GM18508 (cell line): ENCODE measurements around the gene C2orf15.
"Not testable (repeated sequence)": the region's sequence is repeated elsewhere in the genome, so short reads cannot be mapped to it uniquely, and the experiment has no call there.

Experiments used
- ATAC-seq: cut with Tn5 transposase; IDR thresholded peaks from one replicate; pipeline ENCODE4 v1.9.1; 2021; ENCODE audit warnings: moderate number of reproducible peaks; ENCODE audit not compliant: insufficient read depth, unreplicated experiment

Gene C2orf15, protein sequence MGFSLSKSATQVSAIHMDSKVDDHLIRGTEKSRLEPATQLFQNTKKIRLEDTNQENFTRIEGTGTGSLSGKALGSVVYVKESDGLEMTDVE

GRCh38 chr2:99141110-99142108, at the start of gene C2orf15:
TSS of gene C2orf15 (plus strand) at chr2:99141707. CDS start at chr2:99150559, 8,852 bp downstream.
- ATAC-seq, result peak; percentile 65

DNA sequence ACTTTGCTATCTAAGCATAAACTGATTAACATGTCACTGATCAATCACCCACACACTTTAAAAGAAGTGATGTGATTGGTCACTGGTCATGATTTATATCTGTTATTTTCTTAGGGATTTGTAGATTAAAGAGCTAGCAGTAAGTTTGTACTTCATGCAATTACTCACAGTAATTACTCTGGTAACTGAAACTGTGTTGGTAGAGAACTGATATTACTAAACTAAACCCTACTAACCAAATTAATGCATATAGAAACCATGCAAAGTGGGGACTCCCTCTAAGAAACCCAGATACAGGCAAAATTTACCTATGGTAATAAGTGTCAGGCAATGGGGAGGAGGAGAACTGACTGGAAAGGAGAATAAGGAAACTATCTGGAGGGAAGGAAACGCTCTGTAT, 44.8 kb upstream of the C2orf15 start:
- no peak for ATAC-seq

GRCh38 chr2:99101697-99102096, 39.8 kb upstream of the C2orf15 start:
- no peak for ATAC-seq

GRCh38 chr2:99104006-99104405, 37.5 kb upstream of the C2orf15 start:
- ATAC-seq, result no peak

DNA sequence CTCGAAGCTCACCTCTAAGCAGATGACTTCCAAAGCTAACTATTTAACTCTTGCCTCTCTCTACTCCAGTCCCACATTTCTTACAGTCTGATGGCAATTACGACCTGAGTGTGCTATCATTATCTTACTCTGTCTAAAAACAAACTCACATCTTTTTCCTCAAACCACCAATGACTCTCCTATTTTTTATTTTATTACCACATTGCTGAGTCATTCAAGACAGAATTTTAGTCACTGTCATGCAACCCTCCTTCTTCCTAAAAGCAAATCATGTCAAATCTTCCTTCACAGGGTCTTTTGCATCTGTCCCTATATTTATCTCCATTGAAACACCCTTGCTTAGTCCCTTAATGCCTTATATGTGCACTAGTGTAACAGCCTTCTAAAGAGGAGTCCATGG, 34.6 kb upstream of the C2orf15 start:
- ATAC-seq, result no peak

DNA sequence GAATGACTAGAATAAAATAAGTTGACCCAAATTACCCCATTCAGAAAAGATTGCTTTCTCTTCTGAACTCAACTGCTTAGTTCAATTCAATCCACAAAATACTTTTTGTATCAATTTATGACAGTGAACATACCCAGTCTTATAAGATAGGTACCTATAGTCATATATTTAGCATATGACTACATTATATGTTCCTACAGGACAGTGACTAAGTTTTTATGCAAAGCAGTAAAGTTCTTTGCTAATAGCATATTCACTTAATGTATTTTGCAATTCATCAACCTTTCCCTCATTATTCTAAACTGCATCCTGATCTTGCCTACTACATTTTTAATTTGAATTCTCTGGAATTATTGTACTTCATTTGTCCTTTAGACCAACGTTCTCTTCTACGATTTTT, 30.3 kb upstream of the C2orf15 start:
- no peak for ATAC-seq

- ATAC-seq, result no peak
Measured at GRCh38 chr2:99111945-99112344, 29.6 kb upstream of the C2orf15 start.

GRCh38 chr2:99112617-99113016, 28.9 kb upstream of the C2orf15 start:
- no peak for ATAC-seq

GRCh38 chr2:99127981-99128380, 13.5 kb upstream of the C2orf15 start:
- ATAC-seq, result no peak

GRCh38 chr2:99135044-99135556, 6.4 kb upstream of the C2orf15 start:
- ATAC-seq, result not testable (repeated sequence)

DNA sequence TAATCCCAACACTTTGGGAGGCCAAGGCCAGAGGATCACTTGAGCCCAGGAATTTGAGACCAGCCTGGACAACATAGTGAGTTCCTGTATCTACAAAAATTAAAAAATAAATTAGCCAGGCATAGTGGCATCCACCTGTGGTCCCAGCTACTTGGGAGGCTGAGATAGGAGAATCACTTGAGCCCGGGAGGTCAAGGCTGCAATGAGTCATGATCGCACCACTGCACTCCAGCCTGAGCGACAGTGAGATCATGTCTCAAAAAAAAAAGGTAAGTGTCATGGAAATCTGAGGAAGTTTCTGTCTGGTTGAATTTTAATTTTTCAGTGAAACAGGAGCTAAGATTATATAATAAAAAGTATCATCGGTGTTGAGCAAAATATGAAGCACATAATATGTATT, 2.5 kb upstream of the C2orf15 start:
- ATAC-seq, result no peak

DNA sequence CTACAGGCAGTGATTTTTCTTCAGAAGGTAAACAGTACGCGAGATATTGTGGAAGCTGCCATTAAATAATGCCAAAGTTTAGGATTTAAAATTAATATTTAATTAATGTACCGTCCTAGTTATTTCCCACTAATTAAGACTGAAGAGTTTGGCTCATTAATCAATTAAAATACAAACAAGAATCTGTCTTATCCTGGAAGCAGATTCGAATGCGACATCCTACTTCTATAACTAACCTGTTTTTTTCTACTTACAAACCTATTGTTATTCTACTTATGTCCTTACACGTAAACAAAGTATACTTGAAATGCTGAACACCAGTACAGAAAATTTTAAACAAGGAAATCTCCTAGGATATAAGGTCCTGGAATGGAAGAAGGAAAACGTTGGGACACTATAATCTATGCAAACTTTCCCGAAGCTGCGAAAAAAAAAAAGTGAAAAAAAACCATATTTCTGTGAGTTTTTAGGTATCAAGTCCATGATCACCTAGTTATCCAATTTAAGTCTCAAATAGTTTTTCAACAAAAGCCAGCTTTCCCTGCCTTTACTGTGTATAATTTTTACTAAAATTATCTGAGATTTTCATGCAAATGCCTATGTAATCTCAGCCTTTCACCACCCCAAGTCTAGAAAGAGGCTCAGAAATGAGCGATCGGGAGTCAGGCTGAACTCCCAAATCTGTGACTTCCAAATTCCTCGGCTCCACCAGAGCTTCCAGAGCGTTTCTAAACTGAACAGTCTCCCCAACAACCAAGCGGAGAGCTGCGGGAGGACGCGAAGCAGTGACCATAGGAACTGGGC, 1.2 kb upstream of the C2orf15 start:
- peak; percentile 3 for ATAC-seq

GRCh38 chr2:99140860-99141109, 722 bp upstream of the C2orf15 start:
- ATAC-seq, result peak; percentile 15

GRCh38 chr2:99150706-99151105, 9.2 kb downstream of the C2orf15 start:
- ATAC-seq, result no peak

GRCh38 chr2:99152199-99152895, 10.8 kb downstream of the C2orf15 start:
- ATAC-seq, result no peak

DNA sequence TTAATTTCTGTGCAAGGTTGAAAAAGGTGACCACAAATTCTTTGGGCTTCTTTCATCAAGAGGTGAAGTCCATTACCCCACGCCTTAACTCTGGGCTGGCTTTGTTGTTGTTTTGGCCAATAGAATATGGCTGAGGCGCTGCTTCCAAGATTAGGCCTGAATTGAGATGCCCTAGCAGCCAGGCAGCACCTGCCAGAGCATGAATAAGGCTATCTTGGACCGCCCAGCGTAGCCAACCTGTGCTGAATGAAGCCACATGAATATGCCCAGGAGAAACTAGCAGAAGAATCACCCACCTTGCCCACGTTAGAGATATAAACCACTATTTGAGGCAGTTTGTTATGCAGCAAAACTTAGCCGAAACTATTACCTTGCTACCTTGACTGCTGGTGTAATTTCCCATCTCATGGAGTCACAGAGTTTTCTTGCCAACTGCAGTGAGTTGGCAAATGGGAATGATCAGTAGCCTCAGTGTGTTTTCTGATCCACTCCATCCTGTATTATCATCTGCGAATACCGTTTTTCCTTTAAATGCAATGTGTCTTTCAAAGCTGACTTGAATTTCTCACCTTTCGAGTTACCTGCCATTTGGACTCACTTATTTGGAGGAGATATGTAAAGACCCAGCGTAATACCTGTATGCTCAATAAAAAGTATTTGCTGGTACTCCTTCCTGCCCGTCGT, 12.6 kb downstream of the C2orf15 start:
- ATAC-seq, result no peak

GRCh38 chr2:99154643-99155536, 13.4 kb downstream of the C2orf15 start, which contains the start of the genes LIPT1 and TSGA10:
TSS of gene LIPT1 (plus strand) at chr2:99154967. CDS start at chr2:99161958, 6,991 bp downstream.
TSS of gene TSGA10 (minus strand) at chr2:99154942. CDS start at chr2:99109439, 45,503 bp downstream.
- ATAC-seq, result peak; percentile 75

- no peak for ATAC-seq
Measured at GRCh38 chr2:99156891-99157290, 15.4 kb downstream of the C2orf15 start.

DNA sequence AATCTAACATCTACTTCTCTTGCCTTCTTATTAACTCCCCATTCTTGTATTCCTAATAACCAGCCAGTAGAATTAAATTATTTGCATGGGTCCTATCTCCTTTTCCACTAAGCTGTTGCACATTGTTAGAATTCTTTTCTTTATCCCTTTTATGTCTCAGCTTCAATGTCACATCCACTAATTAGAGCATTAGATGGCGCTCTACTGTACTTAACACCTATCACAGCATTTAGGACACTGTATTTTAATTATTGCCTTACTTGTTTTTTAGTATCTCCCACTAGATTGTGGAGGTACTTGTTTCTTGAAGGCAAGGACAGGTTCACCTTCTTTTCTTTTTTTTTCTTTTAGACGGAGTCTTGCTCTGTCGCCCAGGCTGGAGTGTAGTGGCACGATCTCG, 17.1 kb downstream of the C2orf15 start:
- ATAC-seq, result no peak
